ENCODE measurements around the gene SLC11A1.

SLC11A1 gene

GRCh38 chr2:218364196-218364595 lies 17.9 kb upstream of the SLC11A1 start:
- FAIRE-seq (no peak), DNase-seq (ENCODE audit: insufficient read length, low spot score) (no peak)
- TF ChIP-seq POLR2A (IDR thresholded peaks at IDR 0.05; ENCODE audit: low read depth, low read length) (no peak), TAF1 (IDR thresholded peaks at IDR 0.05; ENCODE audit: low read depth, low read length) (no peak), SPI1 (IDR thresholded peaks at IDR 0.05; ENCODE audit: low read depth, low read length) (no peak)

GRCh38 chr2:218366621-218367414 lies 15.3 kb upstream of the SLC11A1 start:
- TF ChIP-seq POU2F2 (IDR thresholded peaks at IDR 0.05; ENCODE audit: low read depth, low read length) (no peak), PAX5 (IDR thresholded peaks at IDR 0.05; ENCODE audit: insufficient read depth, low read length, severe bottlenecking) (no peak)
- no peak for FAIRE-seq
- DNase-seq (ENCODE audit: insufficient read length, low spot score): no peak

DNA sequence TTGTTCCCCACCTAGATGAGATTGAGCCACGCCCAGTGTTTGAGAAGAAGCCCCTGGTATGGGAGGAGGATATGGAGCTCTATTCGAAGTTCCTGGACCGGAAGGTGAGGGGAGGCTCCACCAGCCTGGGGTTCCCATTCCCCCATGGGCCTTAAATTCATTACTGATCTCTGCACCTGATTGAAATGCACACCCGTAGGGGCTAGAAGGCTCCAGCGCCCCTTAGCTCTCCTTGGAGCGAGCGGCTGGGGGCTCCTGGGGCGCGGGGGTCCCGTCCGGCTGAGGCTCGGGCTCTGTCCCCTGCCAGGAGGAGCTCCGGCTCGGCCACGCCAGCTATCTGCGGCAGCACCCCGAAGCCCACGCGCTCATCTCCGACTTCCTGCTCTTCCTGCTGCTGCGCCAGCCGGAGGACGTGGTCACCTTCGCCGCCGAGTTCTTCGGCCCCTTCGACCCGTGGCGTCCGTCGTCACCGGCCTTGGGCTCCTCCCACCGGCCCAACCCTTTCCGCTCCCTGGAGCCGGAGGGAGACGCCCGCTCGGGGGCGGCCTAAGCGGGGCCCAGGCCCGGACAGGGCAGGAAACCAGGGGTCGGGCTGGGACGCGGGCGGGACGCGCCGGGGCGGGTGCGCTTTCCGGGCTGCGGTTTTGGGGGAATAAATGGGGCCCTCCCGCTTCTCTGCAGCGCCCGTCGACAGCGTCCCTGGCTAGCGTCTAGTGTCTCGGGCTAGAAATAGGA lies 14.5 kb upstream of the SLC11A1 start:
- DNase-seq (ENCODE audit: insufficient read length, low spot score) (peak; percentile 90), FAIRE-seq (peak; percentile 95)
- TF ChIP-seq SPI1 (IDR thresholded peaks at IDR 0.05; ENCODE audit: low read depth, low read length) (no peak), TAF1 (IDR thresholded peaks at IDR 0.05; ENCODE audit: low read depth, low read length) (no peak), POLR2A (IDR thresholded peaks at IDR 0.05; ENCODE audit: low read depth, low read length) (peak; percentile 64; the same call in 1 of the 2 replicates), PAX5 (IDR thresholded peaks at IDR 0.05; ENCODE audit: insufficient read depth, low read length, severe bottlenecking) (no peak), POLR2AphosphoS5 (IDR thresholded peaks at IDR 0.05; ENCODE audit: low read depth, low read length) (peak; percentile 26; the same call in 1 of the 2 replicates), POU2F2 (IDR thresholded peaks at IDR 0.05; ENCODE audit: low read depth, low read length) (no peak)

GRCh38 chr2:218368150-218368528 lies 13.9 kb upstream of the SLC11A1 start:
- no peak for TF ChIP-seq POU2F2 (IDR thresholded peaks at IDR 0.05; ENCODE audit: low read depth, low read length)
- TF ChIP-seq SPI1 (IDR thresholded peaks at IDR 0.05; ENCODE audit: low read depth, low read length): no peak
- no peak for DNase-seq (ENCODE audit: insufficient read length, low spot score)
- no peak for FAIRE-seq

DNA sequence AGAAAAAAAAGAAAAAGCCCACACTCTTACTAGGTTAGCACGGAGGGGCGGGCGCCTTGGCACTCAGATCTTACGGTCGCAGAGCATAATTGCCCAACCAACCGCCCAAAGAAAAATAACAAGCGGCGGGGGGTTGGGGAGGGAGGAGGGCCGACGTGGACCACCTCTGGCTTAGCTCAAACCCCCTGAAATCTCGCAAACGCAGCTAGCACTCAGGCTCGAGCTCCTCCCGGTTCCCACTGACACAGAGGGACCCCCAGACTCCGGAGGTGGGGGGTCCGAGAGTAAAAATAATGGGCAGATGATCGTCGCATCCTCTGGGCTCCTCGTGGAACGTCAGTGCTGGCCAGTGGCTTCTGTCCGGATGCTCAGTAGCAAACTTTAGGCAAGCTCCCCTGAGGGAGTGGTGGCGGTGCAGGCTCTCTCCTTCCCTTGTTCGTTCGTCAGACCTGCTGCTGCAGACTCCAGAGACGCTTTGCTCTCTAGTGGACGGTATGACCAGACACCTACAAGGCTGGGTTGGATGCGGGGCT lies 13.4 kb upstream of the SLC11A1 start:
- no peak for TF ChIP-seq SPI1 (IDR thresholded peaks at IDR 0.05; ENCODE audit: low read depth, low read length)
- no peak for TF ChIP-seq POLR2AphosphoS5 (IDR thresholded peaks at IDR 0.05; ENCODE audit: low read depth, low read length)
- TF ChIP-seq POU2F2 (IDR thresholded peaks at IDR 0.05; ENCODE audit: low read depth, low read length): no peak
- TF ChIP-seq TAF1 (IDR thresholded peaks at IDR 0.05; ENCODE audit: low read depth, low read length): no peak
- no peak for TF ChIP-seq POLR2A (IDR thresholded peaks at IDR 0.05; ENCODE audit: low read depth, low read length)
- TF ChIP-seq PAX5 (IDR thresholded peaks at IDR 0.05; ENCODE audit: insufficient read depth, low read length, severe bottlenecking): no peak
- DNase-seq (ENCODE audit: insufficient read length, low spot score): no peak
- FAIRE-seq: no peak

- DNase-seq (ENCODE audit: insufficient read length, low spot score) (no peak), FAIRE-seq (no peak)
- TF ChIP-seq POLR2AphosphoS5 (IDR thresholded peaks at IDR 0.05; ENCODE audit: low read depth, low read length): no peak
- no peak for TF ChIP-seq POLR2A (IDR thresholded peaks at IDR 0.05; ENCODE audit: low read depth, low read length)
- TF ChIP-seq PAX5 (IDR thresholded peaks at IDR 0.05; ENCODE audit: insufficient read depth, low read length, severe bottlenecking): no peak
- TF ChIP-seq SPI1 (IDR thresholded peaks at IDR 0.05; ENCODE audit: low read depth, low read length): no peak
- no peak for TF ChIP-seq POU2F2 (IDR thresholded peaks at IDR 0.05; ENCODE audit: low read depth, low read length)
- no peak for TF ChIP-seq TAF1 (IDR thresholded peaks at IDR 0.05; ENCODE audit: low read depth, low read length)
Measured at GRCh38 chr2:218369330-218369729, 12.7 kb upstream of the SLC11A1 start.

DNA sequence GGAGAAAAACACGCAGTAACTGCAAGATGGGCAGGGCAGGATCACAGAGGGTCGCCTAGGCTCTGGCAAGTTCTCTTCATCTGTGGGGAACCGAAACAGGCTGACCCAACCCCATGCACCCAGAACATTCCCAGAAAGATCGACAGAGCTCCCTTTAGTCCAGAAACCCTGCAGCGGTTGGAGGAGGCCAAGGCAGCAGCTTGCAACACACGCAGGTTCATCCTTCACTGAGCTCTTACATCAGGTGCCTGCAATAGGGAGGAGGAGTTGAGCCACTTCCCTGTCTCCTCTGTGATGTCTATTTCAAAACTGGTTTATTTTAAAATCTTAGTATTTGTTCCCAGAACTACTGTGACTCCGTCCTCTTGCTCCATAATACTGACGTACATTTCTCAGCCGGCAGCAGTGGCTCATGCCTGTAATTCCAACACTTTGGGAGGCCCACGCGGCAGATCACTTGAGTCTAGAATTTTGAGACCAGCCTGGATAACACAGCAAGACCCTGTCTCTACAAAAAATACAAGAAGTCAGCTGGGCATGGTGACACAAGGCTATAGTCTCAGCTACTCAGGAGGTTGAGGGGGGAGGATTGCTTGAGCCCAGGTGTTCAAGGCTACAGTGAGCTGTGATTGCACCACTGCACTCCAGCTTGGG lies 11.5 kb upstream of the SLC11A1 start:
- FAIRE-seq (no peak), DNase-seq (ENCODE audit: insufficient read length, low spot score) (no peak)
- TF ChIP-seq POU2F2 (IDR thresholded peaks at IDR 0.05; ENCODE audit: low read depth, low read length): no peak
- no peak for TF ChIP-seq SPI1 (IDR thresholded peaks at IDR 0.05; ENCODE audit: low read depth, low read length)
- TF ChIP-seq TAF1 (IDR thresholded peaks at IDR 0.05; ENCODE audit: low read depth, low read length): no peak
- TF ChIP-seq POLR2AphosphoS5 (IDR thresholded peaks at IDR 0.05; ENCODE audit: low read depth, low read length): no peak
- TF ChIP-seq POLR2A (IDR thresholded peaks at IDR 0.05; ENCODE audit: low read depth, low read length): no peak

DNA sequence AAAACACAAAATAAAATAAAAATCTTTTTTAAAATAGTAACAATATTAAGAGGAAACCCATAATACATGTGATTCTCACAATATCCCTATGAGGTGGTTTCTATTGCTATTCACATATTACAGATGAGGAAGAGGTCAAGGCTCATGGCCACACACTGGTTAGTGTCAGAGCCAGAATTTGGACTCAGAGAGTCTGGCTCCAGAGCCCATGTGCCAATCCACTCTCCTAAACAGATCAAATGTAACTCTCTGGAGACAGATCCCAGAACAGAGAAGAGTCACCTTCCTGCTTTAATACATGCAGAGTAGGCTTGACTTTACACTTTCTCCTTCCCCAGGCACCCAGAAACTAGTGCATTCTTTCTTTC lies 10.1 kb upstream of the SLC11A1 start:
- DNase-seq (ENCODE audit: insufficient read length, low spot score) (no peak), FAIRE-seq (no peak)
- no peak for TF ChIP-seq POLR2A (IDR thresholded peaks at IDR 0.05; ENCODE audit: low read depth, low read length)
- no peak for TF ChIP-seq PAX5 (IDR thresholded peaks at IDR 0.05; ENCODE audit: insufficient read depth, low read length, severe bottlenecking)
- no peak for TF ChIP-seq TAF1 (IDR thresholded peaks at IDR 0.05; ENCODE audit: low read depth, low read length)
- TF ChIP-seq POLR2AphosphoS5 (IDR thresholded peaks at IDR 0.05; ENCODE audit: low read depth, low read length): no peak
- TF ChIP-seq POU2F2 (IDR thresholded peaks at IDR 0.05; ENCODE audit: low read depth, low read length): no peak
- TF ChIP-seq SPI1 (IDR thresholded peaks at IDR 0.05; ENCODE audit: low read depth, low read length): no peak

DNA sequence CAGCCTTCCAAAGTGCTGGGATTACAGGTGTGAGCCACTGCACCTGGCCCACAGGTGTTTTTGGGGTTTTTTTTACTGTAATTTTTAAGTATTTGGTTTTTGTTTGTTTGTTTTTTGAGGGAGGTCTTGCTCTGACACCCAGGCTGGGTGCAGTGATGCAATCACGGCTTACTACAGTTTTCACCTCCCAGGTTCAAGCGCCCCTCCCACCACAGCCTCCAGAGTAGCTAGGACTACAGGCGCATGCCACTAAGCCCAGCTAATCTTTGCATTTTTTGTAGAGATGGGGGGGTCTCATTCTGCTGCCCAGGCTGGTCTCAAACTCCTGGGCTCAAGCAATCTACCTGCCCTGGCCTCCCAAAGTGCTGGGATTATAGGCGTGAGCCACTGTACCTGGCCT lies 7.3 kb upstream of the SLC11A1 start:
- no peak for FAIRE-seq
- TF ChIP-seq POU2F2 (IDR thresholded peaks at IDR 0.05; ENCODE audit: low read depth, low read length) (no peak), TAF1 (IDR thresholded peaks at IDR 0.05; ENCODE audit: low read depth, low read length) (no peak), POLR2AphosphoS5 (IDR thresholded peaks at IDR 0.05; ENCODE audit: low read depth, low read length) (no peak), SPI1 (IDR thresholded peaks at IDR 0.05; ENCODE audit: low read depth, low read length) (no peak), POLR2A (IDR thresholded peaks at IDR 0.05; ENCODE audit: low read depth, low read length) (no peak), PAX5 (IDR thresholded peaks at IDR 0.05; ENCODE audit: insufficient read depth, low read length, severe bottlenecking) (no peak)
- no peak for DNase-seq (ENCODE audit: insufficient read length, low spot score)

Data from GM12891 (cell line).